Keratinocyte (primary cell): ENCODE measurements around the gene DPP10.

ENCODE experiments used
- EZH2 ChIP-seq: IDR thresholded peaks from one replicate; pipeline ENCODE4 v1.6.1; 2012; ENCODE audit warnings: inconsistent platforms, mild to moderate bottlenecking, low read length, moderate library complexity
- TF ChIP-seq, protein P1 (sequence below), 3 experiments: IDR thresholded peaks in 1 of 3; conservative IDR thresholded peaks in 1 of 3; optimal IDR thresholded peaks in 1 of 3; 2 replicates in 2 of 3; 3 replicates in 1 of 3; pipeline versions ENCODE3 to v1.5.1; 2011; ENCODE audit warnings: low read length in 3 of 3, mild to moderate bottlenecking in 3 of 3, moderate library complexity in 2 of 3, control low read depth in 1 of 3, inconsistent platforms in 1 of 3; ENCODE audit not compliant: insufficient read depth in 2 of 3; ENCODE audit errors: extremely low read depth in 1 of 3

DNA sequence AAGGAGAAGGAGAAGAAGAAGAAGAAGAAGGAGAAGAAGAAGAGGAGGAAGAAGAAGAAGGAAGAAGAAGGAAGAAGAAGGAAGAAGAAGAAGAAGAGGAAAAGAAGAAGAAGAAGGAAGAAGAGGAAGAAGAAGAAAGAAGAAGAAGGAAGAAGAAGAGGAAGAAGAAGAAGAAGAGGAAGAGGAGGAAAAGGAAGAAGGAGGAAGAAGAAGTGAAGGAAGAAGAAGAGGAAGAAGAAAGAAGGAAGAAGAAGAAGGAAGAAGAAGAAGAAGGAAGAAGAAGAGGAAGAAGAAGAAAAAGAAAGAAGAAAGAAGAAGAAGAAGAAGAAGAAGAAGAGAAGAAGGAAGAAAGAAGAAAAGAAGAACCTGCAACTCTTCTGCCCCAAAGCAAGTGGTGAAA, 942.0 kb downstream of the DPP10 start:
- TF ChIP-seq EZH2 = no peak
- TF ChIP-seq, protein P1, sequence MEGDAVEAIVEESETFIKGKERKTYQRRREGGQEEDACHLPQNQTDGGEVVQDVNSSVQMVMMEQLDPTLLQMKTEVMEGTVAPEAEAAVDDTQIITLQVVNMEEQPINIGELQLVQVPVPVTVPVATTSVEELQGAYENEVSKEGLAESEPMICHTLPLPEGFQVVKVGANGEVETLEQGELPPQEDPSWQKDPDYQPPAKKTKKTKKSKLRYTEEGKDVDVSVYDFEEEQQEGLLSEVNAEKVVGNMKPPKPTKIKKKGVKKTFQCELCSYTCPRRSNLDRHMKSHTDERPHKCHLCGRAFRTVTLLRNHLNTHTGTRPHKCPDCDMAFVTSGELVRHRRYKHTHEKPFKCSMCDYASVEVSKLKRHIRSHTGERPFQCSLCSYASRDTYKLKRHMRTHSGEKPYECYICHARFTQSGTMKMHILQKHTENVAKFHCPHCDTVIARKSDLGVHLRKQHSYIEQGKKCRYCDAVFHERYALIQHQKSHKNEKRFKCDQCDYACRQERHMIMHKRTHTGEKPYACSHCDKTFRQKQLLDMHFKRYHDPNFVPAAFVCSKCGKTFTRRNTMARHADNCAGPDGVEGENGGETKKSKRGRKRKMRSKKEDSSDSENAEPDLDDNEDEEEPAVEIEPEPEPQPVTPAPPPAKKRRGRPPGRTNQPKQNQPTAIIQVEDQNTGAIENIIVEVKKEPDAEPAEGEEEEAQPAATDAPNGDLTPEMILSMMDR (optimal IDR thresholded peaks at IDR 0.05 in 1 of 3, IDR thresholded peaks at IDR 0.05 in 1 of 3, conservative IDR thresholded peaks at IDR 0.05 in 1 of 3; ENCODE audit: extremely low read depth in 1 of 3, insufficient read depth in 2 of 3, low read length in 3 of 3) = no peak
